ENCODE measurements around the gene CAV1.

The CAV1 gene

DNA sequence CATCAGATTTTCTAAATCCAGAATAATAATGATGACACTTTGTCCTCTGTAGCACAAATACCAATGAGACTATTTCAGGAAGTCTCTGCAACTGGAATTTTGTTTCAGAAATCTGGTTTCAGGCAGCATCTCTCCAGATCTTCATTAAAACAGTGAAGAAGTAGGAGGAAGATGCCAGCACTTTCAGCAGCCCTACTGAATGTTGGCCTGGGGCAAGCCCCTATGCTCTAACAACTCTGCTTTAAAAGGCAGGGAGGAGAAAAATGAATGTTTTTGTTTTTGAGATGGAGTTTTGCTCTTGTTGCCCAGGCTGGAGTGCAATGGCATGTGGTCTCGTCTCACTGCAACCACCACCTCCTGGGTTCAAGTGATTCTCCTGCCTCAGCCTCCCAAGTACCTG lies 7.2 kb upstream of the CAV1 start:
- no peak overlapping the region for H3K27ac ChIP-seq
- TF ChIP-seq, protein P1, sequence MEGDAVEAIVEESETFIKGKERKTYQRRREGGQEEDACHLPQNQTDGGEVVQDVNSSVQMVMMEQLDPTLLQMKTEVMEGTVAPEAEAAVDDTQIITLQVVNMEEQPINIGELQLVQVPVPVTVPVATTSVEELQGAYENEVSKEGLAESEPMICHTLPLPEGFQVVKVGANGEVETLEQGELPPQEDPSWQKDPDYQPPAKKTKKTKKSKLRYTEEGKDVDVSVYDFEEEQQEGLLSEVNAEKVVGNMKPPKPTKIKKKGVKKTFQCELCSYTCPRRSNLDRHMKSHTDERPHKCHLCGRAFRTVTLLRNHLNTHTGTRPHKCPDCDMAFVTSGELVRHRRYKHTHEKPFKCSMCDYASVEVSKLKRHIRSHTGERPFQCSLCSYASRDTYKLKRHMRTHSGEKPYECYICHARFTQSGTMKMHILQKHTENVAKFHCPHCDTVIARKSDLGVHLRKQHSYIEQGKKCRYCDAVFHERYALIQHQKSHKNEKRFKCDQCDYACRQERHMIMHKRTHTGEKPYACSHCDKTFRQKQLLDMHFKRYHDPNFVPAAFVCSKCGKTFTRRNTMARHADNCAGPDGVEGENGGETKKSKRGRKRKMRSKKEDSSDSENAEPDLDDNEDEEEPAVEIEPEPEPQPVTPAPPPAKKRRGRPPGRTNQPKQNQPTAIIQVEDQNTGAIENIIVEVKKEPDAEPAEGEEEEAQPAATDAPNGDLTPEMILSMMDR (conservative IDR thresholded peaks at IDR 0.05): no peak

DNA sequence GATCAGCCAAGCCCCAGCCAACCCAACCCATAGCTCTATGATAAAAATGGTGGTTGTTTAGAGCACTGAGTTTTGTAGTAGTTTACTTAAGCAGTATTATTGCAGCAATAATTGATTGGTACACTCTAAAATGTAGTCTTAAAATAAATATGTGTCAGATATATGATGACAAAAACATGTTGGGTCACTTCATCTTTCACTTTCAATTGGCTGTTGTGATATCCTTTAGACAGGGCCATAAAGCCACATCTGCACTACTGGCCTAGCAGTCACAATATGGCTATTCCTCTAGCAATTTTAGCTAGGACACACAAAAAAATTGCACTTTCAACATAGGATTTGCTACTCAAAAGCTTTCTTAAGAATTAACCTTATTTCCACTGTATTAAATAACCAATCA lies 5.9 kb upstream of the CAV1 start:
- TF ChIP-seq, protein P1 (conservative IDR thresholded peaks at IDR 0.05): no peak
- no peak overlapping the region for H3K27ac ChIP-seq

- TF ChIP-seq, protein P1 (conservative IDR thresholded peaks at IDR 0.05): no peak
- H3K27ac ChIP-seq: no peak overlapping the region
Observed at GRCh38 chr7:116521046-116521664, 3.7 kb upstream of the CAV1 start.

GRCh38 chr7:116522247-116522646 lies 2.6 kb upstream of the CAV1 start:
- TF ChIP-seq, protein P1 (conservative IDR thresholded peaks at IDR 0.05): no peak

GRCh38 chr7:116524221-116524608 lies 621 bp upstream of the CAV1 start:
- TF ChIP-seq, protein P1 (conservative IDR thresholded peaks at IDR 0.05): no peak
- no peak overlapping the region for H3K27ac ChIP-seq

More at GRCh38 chr7:116522247-116522646, 2.6 kb upstream of the CAV1 start:
- no peak overlapping the region for H3K27ac ChIP-seq

GRCh38 chr7:116525298-116525912 lies 569 bp downstream of the CAV1 start:
- TF ChIP-seq, protein P1 (conservative IDR thresholded peaks at IDR 0.05): no peak
- peak overlapping the region; percentile 26; the same call in 1 of the 2 replicates for H3K27ac ChIP-seq

GRCh38 chr7:116525913-116526861 lies 1.4 kb downstream of the CAV1 start:
- TF ChIP-seq, protein P1 (conservative IDR thresholded peaks at IDR 0.05): peak; percentile 97
- peak overlapping the region; percentile 26; the same call in 1 of the 2 replicates for H3K27ac ChIP-seq
